ENCODE data around the gene RNF4.

RNF4 gene

DNA sequence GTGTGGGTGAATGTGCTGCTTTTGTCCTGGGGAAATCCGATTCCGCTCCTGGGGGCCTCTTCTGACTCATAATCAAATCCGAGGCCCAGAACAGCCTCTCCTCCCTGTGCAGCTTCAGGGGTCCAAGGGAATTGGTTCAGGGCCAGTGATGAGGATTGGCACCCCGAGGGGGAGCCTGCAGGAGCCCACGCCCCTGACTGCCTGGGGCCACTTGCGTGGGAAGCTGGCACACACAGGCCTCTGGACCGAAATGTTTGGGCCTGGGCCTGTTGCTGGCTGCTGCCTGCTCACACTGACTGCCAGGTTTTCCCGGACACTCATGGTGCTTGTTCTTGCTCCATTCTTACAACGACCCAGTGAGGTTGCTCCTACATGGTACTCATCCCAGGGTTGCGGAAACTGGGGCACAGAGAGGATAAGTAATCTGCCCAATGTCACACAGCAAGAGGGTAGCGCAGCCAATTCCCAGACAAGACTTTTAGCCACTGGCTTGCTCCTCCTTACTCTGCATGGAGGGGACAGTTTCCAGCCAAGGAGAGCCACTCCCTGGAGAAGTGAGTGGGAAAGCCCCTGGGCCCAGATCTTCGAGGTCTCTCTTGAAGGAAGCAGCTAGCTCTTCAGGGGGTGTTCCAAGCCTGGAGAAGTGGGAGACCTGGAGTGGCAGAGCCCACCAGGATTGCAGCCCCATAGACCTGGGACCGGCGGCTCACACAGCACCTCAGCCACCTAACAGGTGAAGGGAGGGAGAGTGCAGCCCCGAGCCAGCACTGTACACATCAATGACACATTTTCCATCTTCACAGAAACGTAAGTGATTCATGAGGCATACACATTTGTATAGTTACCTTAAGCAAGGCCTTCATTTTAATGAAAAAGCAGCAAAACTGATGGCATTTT is 29.8 kb upstream of the RNF4 start:
- no peak for DNase-seq

DNA sequence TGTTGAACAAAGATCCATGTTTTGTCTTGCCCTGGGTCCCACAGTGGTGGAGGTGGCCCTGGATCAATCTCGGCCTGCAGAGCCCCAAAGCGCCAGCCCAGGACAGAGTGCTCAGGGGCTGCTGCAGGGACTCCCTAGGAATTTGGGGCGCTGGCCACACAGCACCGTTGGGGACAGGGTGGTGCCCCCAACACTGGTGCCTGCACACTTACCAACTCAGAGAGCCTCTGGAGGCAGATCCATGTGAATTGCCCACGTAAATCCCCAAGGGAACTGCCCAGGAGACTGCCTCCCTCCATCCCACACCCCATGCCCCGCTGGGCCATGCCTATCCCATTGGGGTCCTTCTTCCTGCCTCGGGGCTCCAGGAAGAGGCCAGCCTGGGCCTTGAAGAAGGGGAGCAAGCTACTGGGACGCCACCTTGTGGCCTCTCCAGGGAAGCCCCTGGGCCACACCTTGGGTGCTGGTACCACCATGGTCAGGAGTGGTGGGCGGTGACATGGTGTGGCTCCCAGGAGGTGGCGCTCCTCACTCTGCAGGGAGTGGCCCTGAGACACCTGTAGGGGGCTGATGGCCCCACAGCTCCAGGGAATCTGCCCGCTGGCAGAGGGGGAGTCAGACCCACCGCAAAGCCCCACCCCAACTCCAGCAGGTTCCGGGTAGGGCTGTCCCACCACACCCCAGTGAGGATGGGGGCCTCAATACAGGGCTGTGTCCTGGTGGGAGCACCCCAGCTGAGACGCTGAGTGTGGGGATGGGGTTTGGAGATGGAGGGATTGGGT is 27.3 kb upstream of the RNF4 start:
- peak; percentile 60 for DNase-seq

DNA sequence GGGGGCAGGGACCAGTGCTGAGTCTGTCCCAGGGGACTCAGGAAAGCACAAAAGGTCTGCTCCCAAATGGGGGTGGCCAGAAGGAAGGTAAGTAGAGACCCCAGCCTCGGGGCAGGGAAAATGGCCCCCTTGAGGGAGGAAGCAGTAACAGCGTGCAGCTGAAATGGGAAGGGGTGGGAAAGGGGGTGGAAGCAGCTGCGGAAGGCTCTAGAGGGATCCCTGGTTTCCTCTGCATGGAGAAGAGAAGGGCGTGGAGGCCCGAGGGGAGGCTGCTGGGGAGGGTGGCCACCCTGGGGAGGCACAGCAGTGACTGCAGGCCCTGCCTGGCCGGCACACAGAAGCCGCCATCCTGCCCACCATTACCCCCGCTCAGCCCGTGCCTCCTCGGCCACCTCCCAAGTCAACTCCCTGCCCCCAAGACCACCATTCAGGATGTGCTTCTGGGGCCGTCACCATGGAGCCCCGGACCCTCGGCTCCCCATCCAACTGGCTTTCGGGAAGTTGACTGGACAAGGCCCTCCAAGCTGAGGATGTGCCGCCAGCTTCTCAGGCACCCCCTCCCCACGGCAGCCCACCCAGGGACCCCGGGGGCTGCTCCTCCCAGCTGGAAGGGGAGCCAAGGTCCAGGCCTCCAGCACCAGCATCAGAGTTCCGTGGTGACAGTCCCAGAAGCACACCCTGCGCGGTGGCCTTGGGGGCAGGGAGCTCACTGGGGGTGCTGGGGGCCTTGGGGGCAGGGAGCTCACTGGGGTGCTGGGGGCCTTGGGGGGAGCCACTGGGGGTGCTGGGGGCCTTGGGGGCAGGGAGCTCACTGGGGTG is 26.5 kb upstream of the RNF4 start:
- DNase-seq = no peak

DNA sequence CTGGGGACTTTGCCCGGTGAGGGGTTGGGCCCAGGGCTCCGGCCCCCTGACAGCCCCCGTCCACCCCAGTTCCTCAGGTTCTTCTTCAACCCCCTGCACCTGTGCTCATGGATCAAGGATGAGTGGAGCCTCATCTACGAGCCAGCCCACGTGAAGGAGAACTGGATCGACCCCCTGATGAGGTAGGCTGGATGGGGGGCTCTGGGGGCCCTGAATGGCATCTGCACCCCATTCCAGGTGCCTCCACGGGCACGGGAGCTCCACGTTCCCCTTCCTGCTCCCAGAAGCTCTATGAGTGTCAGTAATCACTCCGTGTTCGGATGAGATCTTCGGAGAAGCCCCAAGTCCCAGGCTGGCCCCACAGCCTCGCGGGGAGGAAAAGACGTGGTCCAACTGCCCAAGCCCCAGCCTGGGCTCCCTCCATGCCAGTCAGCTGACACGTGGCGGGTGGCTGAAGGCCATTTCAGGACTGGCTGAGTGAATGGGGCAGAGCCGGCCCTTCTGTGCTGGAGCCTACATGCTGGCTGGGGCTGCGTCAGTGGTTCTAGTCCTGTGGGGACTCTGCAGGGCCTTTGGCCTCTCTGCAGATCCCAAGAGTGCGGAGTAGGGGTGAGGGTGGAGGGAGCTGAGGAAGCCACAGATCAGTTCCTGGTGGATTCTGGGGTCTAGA is 25.7 kb upstream of the RNF4 start:
- DNase-seq = no peak

DNA sequence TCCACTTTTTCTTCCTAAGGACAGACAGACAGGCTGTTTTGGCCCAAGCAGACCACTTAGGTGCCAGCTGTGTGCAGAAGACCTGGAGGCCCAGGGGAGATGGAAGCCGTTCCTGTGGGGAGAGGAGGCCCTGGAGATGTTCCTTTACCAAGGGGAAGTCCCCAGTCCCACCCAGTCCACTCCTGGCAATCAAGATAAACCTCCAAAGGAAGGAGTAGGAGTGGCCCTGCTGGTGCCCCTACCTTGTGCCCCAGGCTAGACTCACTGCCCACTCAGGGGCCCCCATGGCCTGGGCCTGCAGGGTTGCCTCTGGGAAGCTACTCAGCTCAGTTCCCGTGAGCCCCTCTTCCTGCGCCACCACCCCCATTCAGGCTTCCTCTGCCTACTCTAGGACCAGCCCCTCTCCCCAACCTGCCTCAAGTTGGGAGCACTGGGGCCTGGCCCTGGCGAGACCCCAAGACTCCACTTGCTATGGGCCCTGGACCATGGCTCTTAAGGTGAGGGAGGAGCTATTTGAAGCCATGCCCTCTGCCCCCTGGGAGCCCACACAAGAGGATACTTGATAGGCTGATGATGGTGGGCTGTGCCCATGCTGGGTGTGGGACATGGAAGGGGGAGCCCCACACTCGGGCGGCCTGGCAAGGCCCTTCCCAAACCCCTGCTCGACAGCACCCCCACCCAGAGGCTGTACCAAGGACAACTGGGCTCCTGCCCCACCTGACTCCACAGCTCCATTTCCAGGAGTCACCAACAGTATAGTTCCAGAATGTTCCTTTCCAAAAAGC is 24.8 kb upstream of the RNF4 start:
- DNase-seq = no peak

DNA sequence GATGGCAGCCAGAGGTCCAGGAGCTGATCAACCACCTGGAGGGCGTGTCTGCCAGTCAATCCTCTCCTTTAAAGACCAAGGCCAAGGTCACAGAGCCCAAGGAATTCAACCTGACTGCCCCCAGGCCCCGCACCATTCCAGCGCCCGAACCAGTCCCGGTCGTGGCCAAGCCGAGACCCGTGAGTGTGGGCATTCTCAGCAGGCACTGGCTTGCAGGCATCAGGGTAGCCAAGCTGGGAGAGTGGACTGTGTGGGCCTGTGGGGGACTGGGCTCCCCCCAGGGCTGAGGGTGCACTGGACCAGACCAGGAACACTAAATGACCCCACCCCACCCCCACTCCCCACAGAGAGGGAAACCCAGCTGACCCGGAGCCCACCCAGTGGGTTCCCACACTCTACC is 23.8 kb upstream of the RNF4 start:
- DNase-seq = no peak

DNA sequence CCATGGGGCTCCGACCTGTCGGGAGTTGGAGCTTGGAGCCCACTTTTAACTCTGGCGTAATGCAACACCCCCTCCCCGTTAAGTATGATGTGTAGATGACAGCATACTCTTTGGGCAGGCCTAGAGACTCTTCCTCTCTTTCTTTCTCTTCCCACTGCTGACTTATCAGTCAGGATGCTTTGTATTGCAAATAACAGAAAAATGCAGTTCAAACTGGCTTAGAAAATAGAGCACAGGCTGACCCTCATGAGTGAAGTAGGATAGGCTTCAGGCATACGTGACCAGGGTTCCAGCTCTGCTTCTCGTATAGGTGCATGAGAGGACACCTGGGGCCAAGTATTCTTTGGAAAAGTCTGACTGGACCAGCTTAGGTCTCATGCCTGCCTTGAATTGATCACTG is 23.3 kb upstream of the RNF4 start:
- no peak for DNase-seq

DNA sequence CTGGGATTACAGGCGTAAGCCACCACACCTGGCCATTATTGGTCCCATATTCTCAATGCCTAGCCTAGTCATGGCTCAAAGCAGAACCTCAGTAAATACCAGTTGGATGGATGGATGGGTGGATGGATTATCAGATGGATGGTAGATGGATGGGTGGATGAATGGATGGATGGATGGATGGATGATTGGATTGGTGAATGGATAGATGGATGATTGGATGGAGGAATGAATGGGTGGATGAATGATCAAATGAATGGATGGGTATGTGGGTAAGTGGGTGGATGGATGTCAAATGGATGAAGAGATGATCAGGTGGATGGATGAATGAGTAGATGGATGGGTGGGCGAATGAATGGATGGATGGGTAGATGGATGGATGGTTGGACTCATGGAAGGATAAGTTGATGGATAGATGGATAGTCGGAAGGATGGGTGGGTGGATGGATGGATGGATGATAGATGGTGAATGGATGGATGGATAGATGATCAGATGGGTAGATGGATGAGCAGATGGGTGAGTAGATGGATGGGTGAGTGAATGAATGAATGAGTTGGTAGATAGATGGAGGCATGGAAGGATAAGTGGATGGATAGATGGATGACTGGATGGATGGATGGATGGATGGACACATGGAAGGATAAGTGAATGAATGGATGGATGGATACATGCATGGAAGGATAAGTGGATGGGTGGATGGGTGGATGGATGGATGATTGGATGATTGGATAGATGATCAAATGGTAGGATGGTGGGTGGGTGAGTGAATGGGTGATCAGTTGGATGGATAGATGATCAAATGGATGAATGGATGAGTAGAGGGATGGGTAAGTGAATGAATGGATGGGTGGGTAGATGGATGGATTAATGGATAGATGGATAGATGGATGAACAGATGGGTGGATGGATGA is 22.0 kb upstream of the RNF4 start:
- no peak for DNase-seq

DNA sequence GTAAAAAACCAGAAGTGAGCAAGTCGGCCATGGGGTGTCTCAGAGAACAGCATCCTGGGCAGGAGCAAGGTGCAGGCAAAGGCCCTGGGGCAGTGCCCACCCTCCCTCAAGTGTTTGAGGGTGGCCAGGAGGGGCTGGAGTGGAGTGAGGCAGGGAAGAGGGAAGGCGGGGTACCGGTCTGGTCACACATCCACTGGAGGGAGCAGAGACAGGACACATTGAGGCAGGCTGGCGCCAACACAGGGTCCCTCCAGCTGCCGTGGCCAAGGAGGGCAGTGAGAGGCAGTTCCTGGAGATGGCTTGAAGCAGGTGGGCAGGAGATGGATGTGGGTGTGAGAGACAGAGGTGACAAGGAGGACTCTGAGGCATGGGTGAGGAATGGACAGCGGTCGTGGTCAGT is 20.3 kb upstream of the RNF4 start:
- DNase-seq = no peak

DNA sequence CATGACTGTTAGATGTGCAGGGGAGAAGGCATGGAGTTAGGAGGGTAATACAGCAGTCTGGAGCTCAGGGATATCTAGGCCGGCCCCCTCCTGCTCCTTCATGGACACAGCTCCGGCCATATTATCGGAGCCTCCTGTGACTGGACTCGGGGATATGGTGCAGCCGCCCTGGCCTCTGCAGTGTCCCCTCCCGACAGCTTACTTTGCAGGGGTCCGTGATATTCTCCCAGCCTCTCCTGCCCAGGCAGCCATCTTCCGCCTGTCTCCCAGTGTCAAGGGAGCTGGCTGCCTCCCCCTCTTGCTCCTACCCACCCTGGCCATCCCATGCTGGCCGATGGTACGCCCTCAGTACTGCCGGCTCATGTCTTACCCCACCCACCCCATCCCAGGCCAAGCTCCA is 19.9 kb upstream of the RNF4 start:
- DNase-seq = no peak

DNA sequence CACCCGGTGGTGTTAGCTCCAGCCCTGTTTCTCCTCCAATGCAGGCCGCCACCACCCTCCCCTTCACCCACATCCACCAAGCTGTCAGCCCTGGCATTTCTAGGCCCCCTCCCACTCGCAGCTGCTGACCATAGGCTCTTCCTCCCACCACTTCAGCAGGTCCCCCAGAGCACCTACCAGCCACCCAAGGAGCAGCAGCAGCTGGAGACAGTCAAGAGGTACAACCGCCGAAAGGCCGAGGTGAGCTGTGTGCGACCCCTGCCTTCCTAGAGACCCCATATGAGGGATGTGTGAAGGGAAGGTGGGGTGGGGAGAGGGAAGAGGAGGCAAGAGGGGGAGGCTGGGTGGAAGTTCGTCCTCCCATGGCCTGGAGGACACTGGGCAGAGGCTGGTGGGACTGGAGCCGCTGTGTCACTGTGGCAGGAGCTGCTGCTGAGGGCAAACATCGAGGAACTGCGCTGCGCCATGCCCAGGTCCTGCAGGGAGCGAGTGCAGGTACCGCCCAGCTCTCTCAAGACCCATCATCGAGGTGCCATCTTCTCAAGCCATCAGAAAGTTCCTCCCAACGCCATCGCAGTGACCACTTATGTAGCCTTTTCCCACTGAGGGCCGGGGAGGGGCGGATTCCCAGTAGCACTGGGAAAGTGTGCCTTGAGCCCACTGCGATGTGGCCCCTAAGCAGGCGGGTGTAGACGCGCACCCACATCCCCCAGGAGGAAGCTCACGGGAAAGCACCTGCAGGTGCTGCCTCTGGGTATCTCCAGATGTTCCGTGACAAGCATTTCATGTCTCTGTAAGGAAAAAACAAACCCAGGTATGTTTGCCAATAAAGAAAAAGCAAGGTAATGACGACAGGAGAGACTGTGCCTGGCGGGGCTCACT is 19.2 kb upstream of the RNF4 start:
- no peak for DNase-seq

DNA sequence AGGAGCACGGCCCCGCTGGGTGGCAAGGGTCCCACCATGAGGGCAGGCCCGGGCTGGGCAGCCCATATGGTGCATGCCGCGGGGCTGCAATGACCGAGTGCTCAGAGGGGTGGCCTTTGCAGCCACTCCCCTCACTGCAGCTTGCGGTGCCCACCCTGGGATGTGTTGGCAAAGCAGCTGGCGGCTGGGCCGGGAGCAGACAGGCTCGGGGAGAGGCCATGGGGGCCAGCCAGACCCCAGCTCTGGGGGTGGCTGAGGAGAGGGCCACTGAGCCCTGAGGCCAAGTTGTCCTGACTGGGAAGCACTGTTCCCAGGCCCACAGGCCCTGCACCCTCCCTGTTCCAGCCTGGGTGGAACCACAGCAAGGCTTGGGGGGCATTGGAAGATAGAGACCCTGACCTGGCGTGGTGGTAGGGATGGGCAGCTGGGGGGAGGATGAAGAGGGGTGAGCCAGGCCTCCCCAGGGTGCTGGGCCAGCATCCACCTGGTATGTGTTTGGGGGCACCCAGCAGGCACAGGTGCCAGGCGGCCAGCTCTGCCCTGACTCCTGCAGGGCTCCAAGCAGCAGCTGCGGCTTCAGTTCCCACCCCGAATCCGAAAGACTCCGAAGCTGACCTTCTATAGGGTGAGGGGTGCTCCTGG is 18.4 kb upstream of the RNF4 start:
- no peak for DNase-seq

DNA sequence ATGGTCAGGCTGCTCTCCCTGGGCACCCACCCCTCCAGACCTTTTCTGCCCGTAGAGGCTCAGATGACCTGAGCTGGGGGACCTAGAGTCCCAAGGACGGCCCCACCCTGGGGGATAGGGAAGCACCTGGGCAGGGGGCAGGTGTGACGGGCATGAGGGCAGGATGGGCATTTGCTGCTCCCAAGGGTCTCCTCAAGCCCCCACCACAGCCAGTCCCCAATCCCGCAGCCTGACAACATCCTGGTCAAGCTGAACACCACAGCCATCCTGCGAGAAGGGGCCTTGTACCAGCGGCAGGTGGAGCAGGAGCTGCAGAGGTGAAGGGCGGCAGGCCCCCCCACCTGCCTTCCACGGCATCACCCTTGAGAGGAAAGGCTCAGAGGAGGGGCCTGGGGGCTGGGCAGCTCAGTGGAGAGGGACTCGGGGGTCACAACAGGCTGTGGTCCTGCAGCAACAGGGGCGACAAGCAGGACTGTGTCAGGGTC is 17.8 kb upstream of the RNF4 start:
- no peak for DNase-seq

DNA sequence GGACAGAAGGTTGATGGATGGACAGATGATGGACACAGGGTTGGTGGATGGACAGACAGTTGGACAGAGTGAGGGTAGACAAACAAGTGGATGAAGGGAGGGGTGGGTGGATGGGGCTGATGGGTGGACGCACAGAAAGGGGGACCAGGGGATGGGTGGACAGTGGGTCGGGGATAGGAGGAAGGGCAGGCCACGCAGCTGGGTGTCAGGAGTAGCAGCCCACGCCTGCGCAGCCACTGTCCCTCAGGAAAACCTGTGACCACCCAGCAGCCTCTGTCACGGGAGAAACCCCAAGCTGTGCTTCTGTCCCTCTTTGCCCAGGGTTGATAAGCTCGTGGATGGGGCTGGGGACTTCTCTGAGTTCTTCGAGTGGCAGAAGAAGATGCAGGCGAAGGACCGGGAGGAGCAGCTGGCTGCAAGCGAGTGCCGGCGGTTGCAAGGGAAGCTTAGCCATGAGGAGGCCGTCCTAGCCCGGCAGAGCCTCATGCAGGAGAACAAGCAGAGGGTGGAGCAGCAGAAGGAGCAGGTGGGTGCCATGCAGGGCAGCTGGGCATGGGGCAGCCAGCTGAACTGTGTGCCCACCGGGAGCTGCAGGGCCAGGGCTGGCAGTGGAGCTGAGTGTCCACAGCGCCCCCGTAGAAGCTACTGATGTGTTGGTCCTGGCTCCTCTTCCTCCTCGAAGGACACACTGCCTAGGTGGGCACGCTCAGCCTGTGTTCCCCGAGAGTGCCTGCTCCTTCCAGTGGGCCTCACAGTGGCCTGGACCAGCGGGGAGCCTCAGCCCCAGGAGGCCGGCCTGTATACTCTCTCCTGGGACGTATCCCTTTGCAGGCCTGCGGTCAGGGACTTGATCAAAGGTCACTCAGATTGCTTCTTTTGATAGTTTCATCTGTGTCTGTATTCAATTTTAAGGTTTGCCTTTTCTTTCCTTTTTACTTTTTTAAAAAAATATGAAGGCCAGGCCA is 16.8 kb upstream of the RNF4 start:
- DNase-seq = no peak

DNA sequence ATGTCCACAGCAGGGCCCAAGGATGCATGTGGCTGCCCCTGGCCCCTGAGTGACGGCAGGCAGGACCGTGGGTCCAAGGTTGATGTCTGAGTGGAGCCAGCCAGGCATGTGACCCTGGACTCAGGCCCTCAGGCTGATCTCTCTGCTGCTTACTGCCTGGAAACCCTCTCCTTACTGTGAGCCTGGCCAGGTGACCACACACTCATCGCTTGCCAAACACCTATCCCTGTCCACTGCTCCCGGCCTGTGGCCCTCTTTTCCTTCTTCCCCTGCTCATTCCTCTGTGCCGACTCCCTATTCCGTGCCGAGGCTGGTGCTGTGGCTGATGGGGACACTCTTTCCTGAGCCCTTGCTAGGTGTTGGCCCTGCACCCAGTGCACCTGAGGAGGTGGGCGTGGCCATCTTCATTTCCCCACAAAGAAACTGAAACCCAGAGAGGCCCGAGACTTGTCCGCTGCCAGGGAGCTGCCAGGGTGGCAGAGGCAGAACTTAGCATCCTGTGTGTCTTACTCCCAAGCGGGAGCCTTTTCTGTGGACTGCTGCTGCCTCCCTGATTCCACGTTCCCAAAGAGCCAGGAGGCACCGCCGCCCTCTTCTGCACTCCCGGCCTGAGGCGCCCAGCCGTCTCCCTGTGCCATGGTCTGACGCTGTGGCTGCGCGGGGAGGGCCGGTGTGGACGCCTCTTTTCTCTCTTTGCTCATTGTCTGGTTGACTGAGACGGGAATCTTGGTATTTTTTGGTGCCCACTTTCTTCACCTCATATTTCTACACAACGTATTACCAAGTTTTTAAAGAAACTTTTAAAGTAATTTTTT is 11.2 kb upstream of the RNF4 start:
- no peak for DNase-seq

DNA sequence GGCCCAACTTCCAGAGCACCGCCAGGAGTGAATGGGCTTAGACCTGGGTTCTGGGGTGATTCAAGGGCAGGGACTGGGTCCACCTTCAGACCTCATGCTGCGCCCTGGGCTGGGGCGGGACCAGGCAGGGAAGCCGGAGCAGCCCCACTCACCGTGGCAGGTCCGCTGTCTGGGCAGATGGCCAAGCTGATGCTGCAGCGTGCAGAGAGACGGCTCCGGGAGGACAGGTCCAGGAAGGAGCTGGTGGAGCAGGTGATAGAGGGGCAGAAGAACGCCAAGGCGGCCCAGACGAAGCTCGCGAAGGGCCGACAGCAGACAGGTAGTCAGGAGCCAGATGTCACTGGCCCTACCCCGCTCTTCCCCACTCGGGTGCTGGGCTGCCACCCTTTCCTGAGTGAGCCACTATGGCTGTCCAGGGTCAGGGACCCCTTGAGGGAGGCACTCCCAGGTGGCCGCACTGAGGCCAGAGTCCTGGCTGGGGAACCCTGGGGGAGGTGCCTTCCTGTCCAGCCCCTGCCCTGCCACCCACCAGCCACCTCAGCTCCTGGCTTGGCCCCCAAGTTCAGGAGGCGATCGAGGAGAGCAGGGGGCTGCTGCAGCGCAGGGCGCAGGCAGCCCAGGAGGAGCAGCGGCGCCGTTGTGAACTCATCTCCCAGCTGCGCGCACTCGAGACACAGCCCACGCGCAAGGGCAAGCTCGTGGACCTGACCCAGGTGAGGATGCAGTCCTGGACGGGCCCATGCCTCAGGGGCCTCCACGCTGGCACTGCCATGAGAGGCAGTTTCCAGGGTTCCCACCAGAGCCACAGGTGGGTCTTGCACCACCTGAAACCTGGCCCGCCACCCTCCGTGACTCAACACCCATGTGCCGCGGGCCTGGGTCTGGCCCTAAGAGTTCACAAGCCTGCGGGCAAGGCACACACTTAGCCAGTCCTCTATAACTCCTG is 10.1 kb upstream of the RNF4 start:
- DNase-seq = no peak

Measured in activated effector memory CD4-positive, alpha-beta T cell treated with Interleukin-2 at 50 U/mL for 16 hours (primary cell).